ENCODE data around the gene GCAT.

GRCh38 chr22:37762389-37762836, 45.3 kb upstream of the GCAT start:
- TF ChIP-seq CTCF (IDR thresholded peaks at IDR 0.05; ENCODE audit: poor library complexity), result no peak
- TF ChIP-seq EZH2 (IDR thresholded peaks at IDR 0.05; ENCODE audit: borderline replicate concordance), result no peak
